Activated naive CD8-positive, alpha-beta T cell treated with anti-CD3 and anti-CD28 coated beads for 36 hours (primary cell): Measurements from ENCODE around the gene GLTP. TPM values are rescaled to one million over a fixed set of nuclear protein-coding genes. Genes with fewer than 3 reads are reported as not detected.

Source experiments
- DNase-seq: peaks from one replicate; pipeline ENCODE4 v3.0.0; 2021
- H3K27ac Mint-ChIP-seq: one replicate; pipeline ENCODE4 v1.8.0; 2022; ENCODE audit warnings: mild to moderate bottlenecking, moderate library complexity, mixed read lengths
- H3K27me3 Mint-ChIP-seq: one replicate; pipeline ENCODE4 v1.8.0; 2022; ENCODE audit warnings: mild to moderate bottlenecking, mixed read lengths
- H3K36me3 Mint-ChIP-seq: one replicate; pipeline ENCODE4 v1.8.0; 2021; ENCODE audit warnings: mild to moderate bottlenecking, mixed read lengths
- H3K4me1 Mint-ChIP-seq: one replicate; pipeline ENCODE4 v1.8.0; 2021; ENCODE audit warnings: mixed read lengths
- H3K4me3 Mint-ChIP-seq: one replicate; pipeline ENCODE4 v1.8.0; 2022; ENCODE audit warnings: mild to moderate bottlenecking, moderate library complexity, mixed read lengths
- H3K9me3 Mint-ChIP-seq: one replicate; pipeline ENCODE4 v1.8.0; 2022; ENCODE audit warnings: mixed read lengths
- total RNA-seq, 2 experiments: library from RNA; stranded (reverse); gene quantifications; one replicate each; pipeline ENCODE4 v1.2.3, GENCODE V29; 2021

The GLTP gene
- total RNA-seq, 2 experiments from 2014 or later: 31.5 to 32.4 TPM

GRCh38 chr12:109815757-109816617 lies 64.4 kb downstream of the GLTP start:
- no peak overlapping the region for H3K4me3 Mint-ChIP-seq
- no peak overlapping the region for H3K27ac Mint-ChIP-seq
- DNase-seq: no peak
- no peaks in the 10 kb centered on the region for H3K27me3 Mint-ChIP-seq
- no peaks in the 10 kb centered on the region for H3K36me3 Mint-ChIP-seq
- H3K9me3 Mint-ChIP-seq: no peaks in the 10 kb centered on the region
- H3K4me1 Mint-ChIP-seq: no peaks in the 10 kb centered on the region

GRCh38 chr12:109815225-109815624 lies 65.1 kb downstream of the GLTP start:
- Mint-ChIP-seq H3K36me3 (no peaks in the 10 kb centered on the region), H3K4me1 (no peaks in the 10 kb centered on the region)

GRCh38 chr12:109814600-109815150 lies 65.7 kb downstream of the GLTP start:
- Mint-ChIP-seq H3K27me3 (no peaks in the 10 kb centered on the region), H3K9me3 (no peaks in the 10 kb centered on the region), H3K27ac (no peak overlapping the region), H3K4me3 (no peak overlapping the region), H3K36me3 (no peaks in the 10 kb centered on the region), H3K4me1 (no peaks in the 10 kb centered on the region)
- no peak for DNase-seq

More at GRCh38 chr12:109815225-109815624, 65.1 kb downstream of the GLTP start:
- Mint-ChIP-seq H3K4me3 (no peak overlapping the region), H3K9me3 (no peaks in the 10 kb centered on the region), H3K27ac (no peak overlapping the region), H3K27me3 (no peaks in the 10 kb centered on the region)
- no peak for DNase-seq

- H3K4me3 Mint-ChIP-seq: no peak overlapping the region
- H3K27ac Mint-ChIP-seq: no peak overlapping the region
- H3K4me1 Mint-ChIP-seq: no peaks in the 10 kb centered on the region
- H3K27me3 Mint-ChIP-seq: no peaks in the 10 kb centered on the region
- no peaks in the 10 kb centered on the region for H3K9me3 Mint-ChIP-seq
- no peak for DNase-seq
- H3K36me3 Mint-ChIP-seq: no peaks in the 10 kb centered on the region
Measured at GRCh38 chr12:109813810-109814416, 66.4 kb downstream of the GLTP start.

- Mint-ChIP-seq H3K9me3 (no peaks in the 10 kb centered on the region), H3K27ac (no peak overlapping the region), H3K36me3 (no peaks in the 10 kb centered on the region), H3K27me3 (no peaks in the 10 kb centered on the region), H3K4me3 (no peak overlapping the region), H3K4me1 (no peaks in the 10 kb centered on the region)
- DNase-seq: no peak
Measured at GRCh38 chr12:109811624-109811995, 68.7 kb downstream of the GLTP start.

GRCh38 chr12:109810954-109811623 lies 69.3 kb downstream of the GLTP start:
- H3K4me1 Mint-ChIP-seq: no peaks in the 10 kb centered on the region
- no peaks in the 10 kb centered on the region for H3K9me3 Mint-ChIP-seq
- no peaks in the 10 kb centered on the region for H3K36me3 Mint-ChIP-seq
- no peak overlapping the region for H3K4me3 Mint-ChIP-seq
- H3K27ac Mint-ChIP-seq: no peak overlapping the region
- no peak for DNase-seq
- no peaks in the 10 kb centered on the region for H3K27me3 Mint-ChIP-seq

- Mint-ChIP-seq H3K27ac (no peak overlapping the region), H3K4me1 (no peaks in the 10 kb centered on the region)
Measured at GRCh38 chr12:109808876-109809646, 71.3 kb downstream of the GLTP start.

GRCh38 chr12:109807954-109808643 lies 72.2 kb downstream of the GLTP start:
- Mint-ChIP-seq H3K4me1 (no peaks in the 10 kb centered on the region), H3K4me3 (no peak overlapping the region), H3K27me3 (no peaks in the 10 kb centered on the region), H3K27ac (no peak overlapping the region), H3K36me3 (no peaks in the 10 kb centered on the region), H3K9me3 (no peaks in the 10 kb centered on the region)
- no peak for DNase-seq

More at GRCh38 chr12:109808876-109809646, 71.3 kb downstream of the GLTP start:
- Mint-ChIP-seq H3K4me3 (no peak overlapping the region), H3K36me3 (no peaks in the 10 kb centered on the region), H3K27me3 (no peaks in the 10 kb centered on the region), H3K9me3 (no peaks in the 10 kb centered on the region)
- DNase-seq: no peak

- Mint-ChIP-seq H3K27me3 (no peaks in the 10 kb centered on the region), H3K4me3 (no peak overlapping the region), H3K27ac (no peak overlapping the region)
Measured at GRCh38 chr12:109804820-109805761, 75.2 kb downstream of the GLTP start.

GRCh38 chr12:109803678-109804077 lies 76.7 kb downstream of the GLTP start:
- no peaks in the 10 kb centered on the region for H3K4me1 Mint-ChIP-seq
- H3K36me3 Mint-ChIP-seq: no peaks in the 10 kb centered on the region
- no peak overlapping the region for H3K4me3 Mint-ChIP-seq
- no peaks in the 10 kb centered on the region for H3K9me3 Mint-ChIP-seq
- no peaks in the 10 kb centered on the region for H3K27me3 Mint-ChIP-seq
- H3K27ac Mint-ChIP-seq: no peak overlapping the region
- no peak for DNase-seq

More at GRCh38 chr12:109804820-109805761, 75.2 kb downstream of the GLTP start:
- Mint-ChIP-seq H3K4me1 (no peaks in the 10 kb centered on the region), H3K36me3 (no peaks in the 10 kb centered on the region), H3K9me3 (no peaks in the 10 kb centered on the region)
- DNase-seq: peak; percentile 61

- H3K27ac Mint-ChIP-seq: no peak overlapping the region
- H3K4me3 Mint-ChIP-seq: no peak overlapping the region
- H3K4me1 Mint-ChIP-seq: no peaks in the 10 kb centered on the region
Measured at GRCh38 chr12:109802828-109803227, 77.5 kb downstream of the GLTP start.

More at GRCh38 chr12:109802828-109803227, 77.5 kb downstream of the GLTP start:
- Mint-ChIP-seq H3K9me3 (no peaks in the 10 kb centered on the region), H3K27me3 (no peaks in the 10 kb centered on the region), H3K36me3 (no peaks in the 10 kb centered on the region)
- no peak for DNase-seq
